Activated CD4-positive, alpha-beta T cell treated with anti-CD3 and anti-CD28 coated beads, Interleukin-2, amount 10 ng/mL, durations not matched to agents 7 days and 5 days (primary cell): ENCODE data around the gene NOS1AP. TPM values are rescaled to one million over a fixed set of nuclear protein-coding genes. Genes with fewer than 3 reads are reported as not detected.

Experiments used
- microRNA-seq: library from miRNA; unstranded; fragments of <30 nt; microRNA quantifications from one replicate; pipeline ENCODE4 v1.2.0, GENCODE V29; 2021; ENCODE audit warnings: borderline microRNAs expressed, borderline replicate concordance
- total RNA-seq, 2 experiments: library from RNA; stranded (reverse); gene quantifications; one replicate each; pipeline ENCODE4 v1.2.3, GENCODE V29; 2021

Gene NOS1AP
- total RNA-seq, 2 experiments from 2014 or later: 0.06 TPM; not detected in 1

Small RNA genes lying within 50 kb of the gene (microRNA-seq; reads per million reads assigned to microRNA genes)
- gene MIR4654: not detected
- gene MIR556: not detected

Other genes starting within 250 kb of the NOS1AP start
- gene OLFML2B, start 45.8 kb upstream of the NOS1AP start, total RNA-seq: not detected